ENCODE data around the gene DHRS3. TPM values are rescaled to one million over a fixed set of nuclear protein-coding genes. Genes with fewer than 3 reads are reported as not detected.
A peak's percentile ranks its signal among the peaks of the same experiment; 100 is the strongest.

Gene DHRS3
- total and polyA plus RNA-seq, 10 donors: 8.9 to 41.0 (median 28.7) TPM

DNA sequence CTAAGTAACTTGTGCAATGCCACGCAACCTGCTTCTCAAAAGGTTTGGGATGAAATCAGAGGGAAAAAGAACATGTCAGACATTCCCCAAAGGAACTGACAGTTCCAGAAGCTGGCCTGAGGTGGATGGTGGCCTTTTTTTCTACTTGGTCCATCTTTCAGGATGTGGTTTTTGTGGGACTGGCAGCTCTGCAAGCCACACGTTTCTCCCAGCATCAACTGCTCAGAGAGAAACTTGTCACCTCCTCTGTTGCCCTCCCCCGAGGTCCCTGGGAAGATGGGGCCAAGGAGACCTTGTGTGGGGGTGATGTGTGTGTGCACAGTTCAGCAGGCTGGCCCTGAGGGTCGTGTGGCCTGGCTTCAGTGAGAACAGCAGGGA, 2.5 kb upstream of the DHRS3 start:
- no peak overlapping the region for H3K4me3 ChIP-seq
- no peaks in the 10 kb centered on the region for H3K9me3 ChIP-seq
- no peak for TF ChIP-seq POLR2AphosphoS5 (IDR thresholded peaks at IDR 0.05)
- TF ChIP-seq, protein P1, sequence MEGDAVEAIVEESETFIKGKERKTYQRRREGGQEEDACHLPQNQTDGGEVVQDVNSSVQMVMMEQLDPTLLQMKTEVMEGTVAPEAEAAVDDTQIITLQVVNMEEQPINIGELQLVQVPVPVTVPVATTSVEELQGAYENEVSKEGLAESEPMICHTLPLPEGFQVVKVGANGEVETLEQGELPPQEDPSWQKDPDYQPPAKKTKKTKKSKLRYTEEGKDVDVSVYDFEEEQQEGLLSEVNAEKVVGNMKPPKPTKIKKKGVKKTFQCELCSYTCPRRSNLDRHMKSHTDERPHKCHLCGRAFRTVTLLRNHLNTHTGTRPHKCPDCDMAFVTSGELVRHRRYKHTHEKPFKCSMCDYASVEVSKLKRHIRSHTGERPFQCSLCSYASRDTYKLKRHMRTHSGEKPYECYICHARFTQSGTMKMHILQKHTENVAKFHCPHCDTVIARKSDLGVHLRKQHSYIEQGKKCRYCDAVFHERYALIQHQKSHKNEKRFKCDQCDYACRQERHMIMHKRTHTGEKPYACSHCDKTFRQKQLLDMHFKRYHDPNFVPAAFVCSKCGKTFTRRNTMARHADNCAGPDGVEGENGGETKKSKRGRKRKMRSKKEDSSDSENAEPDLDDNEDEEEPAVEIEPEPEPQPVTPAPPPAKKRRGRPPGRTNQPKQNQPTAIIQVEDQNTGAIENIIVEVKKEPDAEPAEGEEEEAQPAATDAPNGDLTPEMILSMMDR (IDR thresholded peaks at IDR 0.05 in 8 of 11, conservative IDR thresholded peaks at IDR 0.05 in 3 of 11): no peak
- intact Hi-C loops (cut with DNase I; ENCODE audit: low total_unique reads): no loop called here
- 24 to 39% (median 28%) methylated on average over 4 of the region's 4 CpGs for WGBS, 5 donors
- H3K36me3 ChIP-seq: no peaks in the 10 kb centered on the region
- DNase-seq: peak; percentile 74
- peaks cover 0 to 42% (median 7%) of the 10 kb centered on the region in 7 donors for H3K27me3 ChIP-seq (replicated peaks in 1 of 7)
- H3K27ac ChIP-seq: peak overlapping the region in 3 of 8 donors; percentile 13 to 82 (median 28)
- peaks cover 24 to 69% (median 54%) of the 10 kb centered on the region in 6 donors for H3K4me1 ChIP-seq

DNA sequence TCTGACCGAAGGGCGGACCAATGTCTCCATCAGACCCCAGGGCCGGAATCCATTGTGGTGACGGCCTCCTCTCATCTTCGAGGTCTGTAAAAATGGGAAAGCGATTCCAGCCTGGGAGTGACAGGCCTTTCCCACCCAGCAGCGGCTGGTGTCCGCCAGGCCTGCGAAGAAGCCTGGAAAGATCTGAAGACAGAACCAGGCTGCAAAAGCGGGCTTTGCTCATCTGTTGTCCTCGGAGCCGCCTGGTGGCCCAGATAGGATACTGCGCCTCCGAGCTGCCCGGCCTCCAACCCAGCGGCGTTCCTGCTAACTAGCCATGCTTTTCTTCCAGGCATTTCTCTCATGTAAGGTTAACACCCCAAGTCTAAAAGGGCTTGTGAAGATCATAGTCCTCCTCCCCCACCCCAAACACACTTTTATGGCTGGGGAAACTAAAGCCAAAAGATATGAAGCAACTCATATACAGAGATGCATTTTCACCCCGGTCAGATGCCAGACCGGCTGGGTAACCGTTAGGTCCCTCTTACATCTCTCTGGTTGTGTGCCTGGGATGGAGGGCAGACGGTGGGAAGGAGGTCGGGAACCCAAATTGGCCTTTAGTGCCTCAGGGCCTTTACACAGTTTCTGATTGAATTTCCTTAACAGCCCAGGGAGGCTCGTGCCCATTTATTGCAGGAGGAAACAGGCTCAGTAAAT, 1.9 kb upstream of the DHRS3 start:
- Histone ChIP-seq H3K4me1 (peaks cover 27 to 75% (median 59%) of the 10 kb centered on the region in 6 donors), H3K4me3 (peak overlapping the region in 7 of 8 donors; percentile 49 to 87 (median 71)), H3K36me3 (no peaks in the 10 kb centered on the region), H3K27me3 (replicated peaks in 1 of 7) (peaks cover 0 to 45% (median 7%) of the 10 kb centered on the region in 7 donors), H3K9me3 (no peaks in the 10 kb centered on the region), H3K27ac (peak overlapping the region; percentile 59 to 90 (median 84))
- intact Hi-C loops (cut with DNase I; ENCODE audit: low total_unique reads): loop anchor here (10.0 kb wide), 1 partner anchor 215 kb away; no protein-coding TSS in a partner anchor
- DNase-seq: peak; percentile 93
- TF ChIP-seq, protein P1 (IDR thresholded peaks at IDR 0.05 in 8 of 11, conservative IDR thresholded peaks at IDR 0.05 in 3 of 11): peak; percentile 93 to 97 (median 96)
- peak; percentile 53 to 64 (median 59) for TF ChIP-seq POLR2AphosphoS5 (IDR thresholded peaks at IDR 0.05)
- no peak for TF ChIP-seq POLR2A (IDR thresholded peaks at IDR 0.05)
- WGBS, 5 donors: 13 to 21% (median 16%) methylated on average over 16 to 23 of the region's 23 CpGs

DNA sequence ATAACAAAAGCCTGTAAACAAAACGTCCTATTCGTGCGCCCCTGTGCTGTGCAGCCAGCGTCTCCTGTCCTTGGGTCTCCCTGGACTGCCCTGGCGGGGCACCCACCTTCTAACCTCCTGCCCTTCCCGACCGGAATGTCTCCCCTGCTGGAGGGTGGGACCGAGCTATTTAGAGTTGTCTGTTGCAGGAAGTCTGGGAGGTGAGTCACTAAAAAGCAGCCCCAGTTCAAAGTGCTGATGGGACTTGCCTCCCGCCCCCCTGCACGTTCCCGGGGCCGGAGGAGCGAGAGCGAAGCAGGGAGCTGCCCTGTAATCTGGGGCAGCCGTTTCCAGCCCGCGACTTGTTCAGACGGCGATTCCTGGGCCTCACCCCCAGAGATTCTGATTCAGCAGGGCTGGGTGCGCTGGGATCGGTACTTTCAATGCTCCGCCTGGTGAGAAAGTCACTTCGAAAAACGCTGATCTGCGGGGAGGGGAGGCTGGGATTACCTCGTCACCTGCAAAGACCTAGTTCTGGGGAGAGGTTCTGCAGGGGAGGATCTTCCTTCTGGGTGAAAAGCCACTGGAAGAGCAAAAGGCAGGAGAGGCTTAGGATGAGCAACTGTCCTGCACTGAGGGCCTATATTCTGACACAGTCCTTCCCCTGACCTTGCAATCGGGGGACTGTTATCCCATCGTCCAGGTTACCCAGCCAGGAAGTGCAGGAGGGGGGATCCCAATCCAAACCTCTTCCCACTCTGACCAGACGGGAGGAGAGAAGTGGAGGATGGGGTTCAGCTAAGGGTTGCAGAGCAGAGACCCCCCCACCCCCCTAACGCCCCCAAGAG, 1.2 kb upstream of the DHRS3 start:
- WGBS, 5 donors: 3 to 9% (median 9%) methylated on average over 19 to 30 of the region's 30 CpGs
- DNase-seq: peak; percentile 82
- intact Hi-C loops (cut with DNase I; ENCODE audit: low total_unique reads): loop anchor here (10.0 kb wide), 1 partner anchor 214 kb away; no protein-coding TSS in a partner anchor
- Histone ChIP-seq H3K9me3 (no peaks in the 10 kb centered on the region), H3K36me3 (no peaks in the 10 kb centered on the region), H3K4me3 (peak overlapping the region; percentile 49 to 87 (median 66)), H3K4me1 (peaks cover 34 to 82% (median 67%) of the 10 kb centered on the region in 6 donors), H3K27ac (peak overlapping the region; percentile 59 to 90 (median 84)), H3K27me3 (replicated peaks in 1 of 7) (peaks cover 0 to 48% (median 7%) of the 10 kb centered on the region in 7 donors)
- TF ChIP-seq, protein P1 (IDR thresholded peaks at IDR 0.05 in 8 of 11, conservative IDR thresholded peaks at IDR 0.05 in 3 of 11): peak in 1 of 11 experiments; percentile 19
- TF ChIP-seq POLR2A (IDR thresholded peaks at IDR 0.05) (no peak), POLR2AphosphoS5 (IDR thresholded peaks at IDR 0.05) (peak in 2 of 3 donors; percentile 46 to 51)

Data from spleen (tissue), 11 donors.